ENCODE measurements around the gene SRGAP3. TPM values are rescaled to one million over a fixed set of nuclear protein-coding genes. Genes with fewer than 3 reads are reported as not detected.

The SRGAP3 gene
- total and polyA plus RNA-seq, 2 donors (not counting 1 experiment from before 2014, with no cell fraction given), result 0.92 to 12.4 TPM

DNA sequence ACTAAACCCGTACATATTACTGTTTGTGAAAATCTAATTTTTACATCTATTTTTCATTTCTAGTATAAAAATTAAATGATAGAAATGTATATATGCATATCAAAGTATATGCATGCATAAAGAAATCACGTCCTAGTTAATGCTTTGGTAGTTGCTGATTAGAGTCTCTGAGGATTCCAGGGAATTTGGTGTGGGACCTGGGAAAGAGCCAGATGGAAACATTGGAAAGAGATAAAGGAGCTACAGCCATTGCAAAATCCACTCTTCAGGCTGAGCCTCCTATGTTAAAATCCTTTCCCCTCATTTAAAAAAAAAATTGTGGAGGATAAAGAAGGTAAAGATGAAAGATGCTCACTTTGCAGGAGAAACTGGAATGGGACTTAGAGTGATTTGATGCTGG is 134.1 kb downstream of the SRGAP3 start:
- no peaks in the 10 kb centered on the region for H3K27me3 ChIP-seq (ENCODE audit: control insufficient read depth, insufficient read depth, low read length)
- H3K4me1 ChIP-seq (ENCODE audit: control insufficient read depth, extremely low read depth, insufficient read depth, low read length), result no peaks in the 10 kb centered on the region
- H3K36me3 ChIP-seq (ENCODE audit: control insufficient read depth, insufficient read depth, low read length), result no peaks in the 10 kb centered on the region
- no peak overlapping the region for H3K27ac ChIP-seq (ENCODE audit: insufficient read depth, low read length)
- no peaks in the 10 kb centered on the region for H3K79me2 ChIP-seq (ENCODE audit: control insufficient read depth, insufficient read depth, low read length)
- no peak overlapping the region for H3K9ac ChIP-seq (ENCODE audit: insufficient read depth, low read length)
- H2AFZ ChIP-seq (ENCODE audit: low read length), result no peak overlapping the region
- no peaks in the 10 kb centered on the region for H4K20me1 ChIP-seq (ENCODE audit: control insufficient read depth, extremely low read depth, insufficient read depth, low read length)
- no peak for TF ChIP-seq CTCF (conservative IDR thresholded peaks at IDR 0.05 in 1 of 2, IDR thresholded peaks at IDR 0.05 in 1 of 2; ENCODE audit: low read depth in 1 of 2, low read length in 2 of 2)
- no peak for TF ChIP-seq EZH2 (IDR thresholded peaks at IDR 0.05; ENCODE audit: low read length, missing control alignments)
- no peaks in the 10 kb centered on the region for H3K9me3 ChIP-seq (ENCODE audit: control insufficient read depth, insufficient read depth, low read depth, low read length)
- no peak overlapping the region for H3K4me2 ChIP-seq (ENCODE audit: extremely low read depth, insufficient read depth, low read length)
- no peak overlapping the region for H3K4me3 ChIP-seq (replicated peaks in 1 of 4; ENCODE audit: control extremely low read depth in 1 of 4, insufficient read depth in 1 of 4, low read depth in 3 of 4, low read length in 4 of 4)
- no peak for DNase-seq (ENCODE audit: low read depth in 2 of 2)

DNA sequence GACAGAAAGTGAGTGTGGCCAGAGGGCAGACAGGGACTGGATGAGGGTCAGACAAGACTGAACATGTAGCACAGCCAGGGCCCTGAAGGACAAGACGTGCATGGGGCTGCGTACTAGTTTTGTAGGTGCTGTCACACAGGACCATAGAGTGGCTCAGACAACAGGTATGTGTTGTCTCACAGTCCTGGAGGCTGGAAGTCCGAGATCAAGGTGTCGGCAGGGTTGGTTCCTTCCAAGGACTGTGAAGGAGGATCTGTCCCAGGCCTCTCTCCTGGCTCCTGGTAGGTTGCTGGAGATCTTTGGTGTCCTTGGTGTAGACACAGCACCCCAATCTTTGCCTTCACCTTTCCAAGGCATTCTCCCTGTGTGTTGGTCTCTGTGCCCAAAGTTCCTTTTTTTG is 136.4 kb downstream of the SRGAP3 start:
- Histone ChIP-seq H4K20me1 (ENCODE audit: control insufficient read depth, extremely low read depth, insufficient read depth, low read length) (no peaks in the 10 kb centered on the region), H3K4me2 (ENCODE audit: extremely low read depth, insufficient read depth, low read length) (no peak overlapping the region), H3K27ac (ENCODE audit: insufficient read depth, low read length) (no peak overlapping the region), H3K36me3 (ENCODE audit: control insufficient read depth, insufficient read depth, low read length) (no peaks in the 10 kb centered on the region), H3K4me3 (replicated peaks in 1 of 4; ENCODE audit: control extremely low read depth in 1 of 4, insufficient read depth in 1 of 4, low read depth in 3 of 4, low read length in 4 of 4) (no peak overlapping the region), H3K4me1 (ENCODE audit: control insufficient read depth, extremely low read depth, insufficient read depth, low read length) (no peaks in the 10 kb centered on the region), H3K9ac (ENCODE audit: insufficient read depth, low read length) (no peak overlapping the region), H2AFZ (ENCODE audit: low read length) (no peak overlapping the region), H3K79me2 (ENCODE audit: control insufficient read depth, insufficient read depth, low read length) (no peaks in the 10 kb centered on the region), H3K27me3 (ENCODE audit: control insufficient read depth, insufficient read depth, low read length) (no peaks in the 10 kb centered on the region), H3K9me3 (ENCODE audit: control insufficient read depth, insufficient read depth, low read depth, low read length) (no peaks in the 10 kb centered on the region)
- TF ChIP-seq EZH2 (IDR thresholded peaks at IDR 0.05; ENCODE audit: low read length, missing control alignments) (no peak), CTCF (conservative IDR thresholded peaks at IDR 0.05 in 1 of 2, IDR thresholded peaks at IDR 0.05 in 1 of 2; ENCODE audit: low read depth in 1 of 2, low read length in 2 of 2) (no peak)
- DNase-seq (ENCODE audit: low read depth in 2 of 2), result no peak

- DNase-seq (ENCODE audit: low read depth in 2 of 2), result peak in 1 of 2 donors; percentile 36
Measured at GRCh38 chr3:9111866-9112265, 137.6 kb downstream of the SRGAP3 start.

More at GRCh38 chr3:9111866-9112265, 137.6 kb downstream of the SRGAP3 start:
- no peaks in the 10 kb centered on the region for H3K79me2 ChIP-seq (ENCODE audit: control insufficient read depth, insufficient read depth, low read length)
- H3K36me3 ChIP-seq (ENCODE audit: control insufficient read depth, insufficient read depth, low read length), result no peaks in the 10 kb centered on the region
- no peaks in the 10 kb centered on the region for H3K27me3 ChIP-seq (ENCODE audit: control insufficient read depth, insufficient read depth, low read length)
- no peak overlapping the region for H2AFZ ChIP-seq (ENCODE audit: low read length)
- no peak overlapping the region for H3K4me3 ChIP-seq (replicated peaks in 1 of 4; ENCODE audit: control extremely low read depth in 1 of 4, insufficient read depth in 1 of 4, low read depth in 3 of 4, low read length in 4 of 4)
- no peaks in the 10 kb centered on the region for H3K4me1 ChIP-seq (ENCODE audit: control insufficient read depth, extremely low read depth, insufficient read depth, low read length)
- H3K9ac ChIP-seq (ENCODE audit: insufficient read depth, low read length), result no peak overlapping the region
- H3K4me2 ChIP-seq (ENCODE audit: extremely low read depth, insufficient read depth, low read length), result no peak overlapping the region
- no peak overlapping the region for H3K27ac ChIP-seq (ENCODE audit: insufficient read depth, low read length)
- TF ChIP-seq CTCF (conservative IDR thresholded peaks at IDR 0.05 in 1 of 2, IDR thresholded peaks at IDR 0.05 in 1 of 2; ENCODE audit: low read depth in 1 of 2, low read length in 2 of 2), result peak in 1 of 2 donors; percentile 37
- TF ChIP-seq EZH2 (IDR thresholded peaks at IDR 0.05; ENCODE audit: low read length, missing control alignments), result no peak
- no peaks in the 10 kb centered on the region for H4K20me1 ChIP-seq (ENCODE audit: control insufficient read depth, extremely low read depth, insufficient read depth, low read length)
- H3K9me3 ChIP-seq (ENCODE audit: control insufficient read depth, insufficient read depth, low read depth, low read length), result no peaks in the 10 kb centered on the region
